SU-DHL-6 (cell line): ENCODE measurements around the gene FAT1.

Source experiments
- EZH2phosphoT487 ChIP-seq: fragments of 200-600 bp; sonication (generic), shearing (Covaris generic); conservative IDR thresholded peaks from 2 replicates; pipeline ENCODE4 v1.6.1; 2018; ENCODE audit warnings: mild to moderate bottlenecking, antibody characterized with exemption, low read length, moderate library complexity, mixed read lengths
- TF ChIP-seq, protein P1 (sequence below): fragments of 200-600 bp; sonication (generic); IDR thresholded peaks from one replicate; pipeline ENCODE4 v1.5.1; 2017; ENCODE audit warnings: antibody characterized with exemption, mild to moderate bottlenecking, low read length, moderate library complexity; ENCODE audit not compliant: insufficient read depth, poor library complexity, severe bottlenecking

DNA sequence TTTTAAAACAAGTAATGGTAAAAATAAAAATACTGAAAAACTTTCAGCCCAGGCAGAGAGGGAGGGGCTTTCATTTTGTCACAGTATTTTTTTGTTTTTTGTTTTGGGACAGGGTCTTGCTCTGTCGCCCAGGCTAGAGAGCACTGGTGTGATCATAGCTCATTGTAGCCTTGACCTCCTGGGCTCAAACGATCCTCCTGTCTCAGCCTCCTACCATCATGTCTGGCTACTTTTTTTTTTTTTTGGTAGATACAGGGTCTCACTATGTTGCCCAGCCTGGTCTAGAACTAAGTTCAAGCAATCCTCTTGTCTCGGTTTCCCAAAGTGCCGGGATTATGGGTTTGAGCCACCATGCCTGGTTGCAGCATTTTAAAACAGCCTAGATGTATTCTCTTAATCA lies 40.8 kb upstream of the FAT1 start:
- TF ChIP-seq, protein P1, sequence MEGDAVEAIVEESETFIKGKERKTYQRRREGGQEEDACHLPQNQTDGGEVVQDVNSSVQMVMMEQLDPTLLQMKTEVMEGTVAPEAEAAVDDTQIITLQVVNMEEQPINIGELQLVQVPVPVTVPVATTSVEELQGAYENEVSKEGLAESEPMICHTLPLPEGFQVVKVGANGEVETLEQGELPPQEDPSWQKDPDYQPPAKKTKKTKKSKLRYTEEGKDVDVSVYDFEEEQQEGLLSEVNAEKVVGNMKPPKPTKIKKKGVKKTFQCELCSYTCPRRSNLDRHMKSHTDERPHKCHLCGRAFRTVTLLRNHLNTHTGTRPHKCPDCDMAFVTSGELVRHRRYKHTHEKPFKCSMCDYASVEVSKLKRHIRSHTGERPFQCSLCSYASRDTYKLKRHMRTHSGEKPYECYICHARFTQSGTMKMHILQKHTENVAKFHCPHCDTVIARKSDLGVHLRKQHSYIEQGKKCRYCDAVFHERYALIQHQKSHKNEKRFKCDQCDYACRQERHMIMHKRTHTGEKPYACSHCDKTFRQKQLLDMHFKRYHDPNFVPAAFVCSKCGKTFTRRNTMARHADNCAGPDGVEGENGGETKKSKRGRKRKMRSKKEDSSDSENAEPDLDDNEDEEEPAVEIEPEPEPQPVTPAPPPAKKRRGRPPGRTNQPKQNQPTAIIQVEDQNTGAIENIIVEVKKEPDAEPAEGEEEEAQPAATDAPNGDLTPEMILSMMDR: no peak
- TF ChIP-seq EZH2phosphoT487: no peak
